ENCODE results near the gene HOXA3. TPM values are rescaled to one million over a fixed set of nuclear protein-coding genes. Genes with fewer than 3 reads are reported as not detected.

Gene HOXA3
- polyA plus RNA-seq, 1 donor: 14.3 TPM

- DNase-seq (ENCODE audit: low read depth): no peak
These were observed 48.7 kb downstream of the HOXA3 start for GRCh38 chr7:27103489-27104226.

GRCh38 chr7:27102581-27103442, 49.6 kb downstream of the HOXA3 start, which contains the start of gene HOXA2:
TSS of gene HOXA2 (minus strand) at chr7:27102683. CDS start at chr7:27102500, 183 bp downstream.
- DNase-seq (ENCODE audit: low read depth): no peak

DNA sequence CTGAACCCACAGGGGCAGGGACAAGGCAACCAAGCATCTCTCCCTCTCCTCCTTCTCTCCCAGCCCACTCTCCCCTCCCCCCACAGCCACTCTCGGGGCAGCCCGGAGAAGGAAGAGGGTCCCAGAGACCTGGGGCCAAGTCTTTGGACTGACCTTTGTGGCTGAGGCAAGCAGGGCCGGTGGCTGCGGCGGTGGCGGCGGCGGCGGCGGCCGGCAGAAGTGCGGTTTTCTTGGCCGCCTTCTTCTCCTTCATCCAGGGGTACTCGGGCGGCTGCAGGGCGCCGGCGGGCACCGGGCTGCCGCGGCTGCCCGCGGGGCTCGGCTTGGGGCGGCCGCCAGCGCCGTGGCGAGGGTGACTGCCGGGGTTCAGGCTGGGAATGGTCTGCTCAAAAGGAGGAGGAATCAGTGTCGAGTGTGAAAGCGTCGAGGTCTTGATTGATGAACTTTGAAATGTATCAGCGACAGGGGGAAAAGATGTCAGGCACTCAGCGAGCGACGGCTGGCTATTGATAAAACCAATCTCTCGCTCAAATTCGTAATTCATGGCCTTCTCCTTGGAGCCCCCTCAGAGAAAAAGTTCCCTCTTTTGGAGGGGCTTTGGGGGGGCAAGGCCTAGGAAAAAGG, 50.3 kb downstream of the HOXA3 start:
- no peak for DNase-seq (ENCODE audit: low read depth)

DNA sequence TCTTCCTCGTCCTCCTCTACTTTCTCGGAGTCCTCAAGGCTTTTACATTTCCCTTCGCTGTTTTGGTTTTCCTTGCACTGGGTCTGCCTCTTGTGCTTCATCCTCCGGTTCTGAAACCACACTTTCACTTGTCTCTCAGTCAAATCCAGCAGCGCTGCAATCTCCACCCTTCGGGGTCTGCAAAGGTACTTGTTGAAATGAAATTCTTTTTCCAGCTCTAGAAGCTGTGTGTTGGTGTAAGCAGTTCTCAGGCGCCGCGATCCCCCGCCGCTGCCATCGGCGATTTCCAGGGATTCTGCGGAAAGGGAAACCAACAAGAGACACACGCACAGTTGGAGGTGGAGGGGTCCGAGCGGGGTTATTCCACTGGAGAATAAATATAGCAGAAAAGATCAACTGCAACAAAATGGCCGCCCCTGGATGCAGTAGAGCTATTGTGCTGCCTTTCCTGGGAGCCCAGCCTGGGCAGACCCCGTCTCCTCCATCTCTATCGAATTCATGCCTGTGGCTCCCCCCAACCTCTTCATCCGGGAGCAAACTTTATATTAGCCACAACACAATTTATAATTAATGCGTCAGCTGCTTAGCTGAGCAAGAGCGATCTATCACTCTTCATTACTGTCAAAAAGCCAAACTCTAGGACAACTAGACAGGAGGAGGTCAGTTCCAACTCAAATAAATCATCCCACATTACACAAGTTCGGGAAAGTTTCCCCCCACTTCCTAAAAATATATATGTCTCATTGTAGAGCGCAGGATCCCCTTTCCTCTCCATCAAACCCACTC, 51.0 kb downstream of the HOXA3 start:
- no peak for DNase-seq (ENCODE audit: low read depth)

- no peak for DNase-seq (ENCODE audit: low read depth)
These were observed 51.7 kb downstream of the HOXA3 start for GRCh38 chr7:27100694-27101170.

- no peak for DNase-seq (ENCODE audit: low read depth)
These were observed 52.7 kb downstream of the HOXA3 start for GRCh38 chr7:27099453-27100370.

DNA sequence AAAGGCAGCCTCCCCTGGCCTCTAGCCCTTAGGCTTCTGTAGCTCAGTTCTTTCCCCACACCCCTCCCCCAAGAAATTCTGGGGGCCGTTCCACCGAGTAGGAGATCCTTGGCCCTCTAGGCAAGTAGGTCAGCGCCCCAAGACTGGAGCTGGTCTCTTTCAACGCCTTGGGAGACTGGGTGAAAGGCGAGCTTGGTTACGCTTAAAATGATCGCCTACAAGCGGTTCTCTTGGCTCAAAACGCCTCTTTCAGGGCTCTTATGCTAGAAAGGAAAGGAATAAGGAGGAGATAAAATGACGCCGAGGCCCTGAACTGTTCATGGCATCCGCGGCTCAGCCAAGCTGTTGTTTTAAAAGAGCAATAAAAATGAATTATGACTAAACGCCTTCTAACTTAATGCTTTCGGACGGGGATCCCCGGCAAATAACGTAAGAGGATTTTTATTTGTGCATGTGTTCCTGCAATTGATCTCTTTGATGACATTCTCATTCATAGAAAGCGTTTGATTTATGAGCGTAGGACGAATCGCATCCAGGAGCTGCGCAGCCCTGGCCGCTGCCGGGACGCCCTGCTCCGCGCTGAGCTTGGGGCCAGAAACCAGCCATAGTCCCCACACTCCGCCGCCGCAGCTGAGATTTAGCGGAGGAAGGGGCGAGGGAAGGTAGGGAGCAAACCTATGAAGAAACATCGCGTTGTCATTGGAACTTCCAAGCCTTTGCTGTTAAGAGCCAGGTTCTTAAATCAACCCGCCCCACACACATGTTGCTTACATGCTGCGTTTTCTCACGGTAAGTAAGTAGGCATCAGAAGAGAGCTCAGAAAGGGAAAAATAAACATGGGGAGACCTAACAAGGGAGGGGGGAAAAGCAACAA, 53.6 kb downstream of the HOXA3 start:
- no peak for DNase-seq (ENCODE audit: low read depth)

- no peak for DNase-seq (ENCODE audit: low read depth)
These were observed 54.5 kb downstream of the HOXA3 start for GRCh38 chr7:27097686-27098577.

DNA sequence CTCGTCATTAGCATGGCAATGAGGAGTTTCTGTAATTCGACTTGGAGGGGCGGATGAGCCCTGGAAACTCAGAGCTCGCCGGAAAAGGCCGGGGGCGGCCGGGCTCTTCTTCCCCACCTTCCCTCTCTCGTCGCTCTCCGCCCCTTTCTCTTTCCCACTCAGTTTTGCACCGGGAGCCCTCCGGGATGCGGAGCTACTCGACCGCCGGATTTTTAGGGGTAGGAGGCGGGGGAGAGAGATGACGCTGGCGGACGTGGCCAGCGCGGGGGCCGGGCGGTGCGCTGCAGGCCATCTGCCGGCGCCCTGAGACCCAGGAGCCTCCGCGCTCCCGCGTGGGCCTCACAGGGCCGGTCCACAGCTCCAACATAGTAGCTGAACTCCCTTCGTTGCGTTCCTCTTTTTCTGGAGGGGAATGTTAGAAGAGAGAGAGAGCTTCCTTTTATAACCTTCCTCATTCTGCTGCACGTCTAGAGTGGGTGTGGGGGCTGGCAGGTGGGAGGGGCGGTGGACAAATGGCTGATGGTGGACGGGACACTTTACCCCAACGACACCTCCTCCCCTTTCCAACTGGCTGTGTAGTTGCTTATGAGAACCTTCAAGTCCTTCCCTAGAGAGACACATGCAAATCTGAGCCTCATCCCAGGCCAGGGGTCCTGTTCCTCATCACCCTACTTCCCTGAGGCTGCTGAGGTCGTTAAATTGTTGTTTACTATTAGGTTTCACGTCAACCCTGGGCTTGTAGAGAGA, 55.4 kb downstream of the HOXA3 start:
- no peak for DNase-seq (ENCODE audit: low read depth)

DNA sequence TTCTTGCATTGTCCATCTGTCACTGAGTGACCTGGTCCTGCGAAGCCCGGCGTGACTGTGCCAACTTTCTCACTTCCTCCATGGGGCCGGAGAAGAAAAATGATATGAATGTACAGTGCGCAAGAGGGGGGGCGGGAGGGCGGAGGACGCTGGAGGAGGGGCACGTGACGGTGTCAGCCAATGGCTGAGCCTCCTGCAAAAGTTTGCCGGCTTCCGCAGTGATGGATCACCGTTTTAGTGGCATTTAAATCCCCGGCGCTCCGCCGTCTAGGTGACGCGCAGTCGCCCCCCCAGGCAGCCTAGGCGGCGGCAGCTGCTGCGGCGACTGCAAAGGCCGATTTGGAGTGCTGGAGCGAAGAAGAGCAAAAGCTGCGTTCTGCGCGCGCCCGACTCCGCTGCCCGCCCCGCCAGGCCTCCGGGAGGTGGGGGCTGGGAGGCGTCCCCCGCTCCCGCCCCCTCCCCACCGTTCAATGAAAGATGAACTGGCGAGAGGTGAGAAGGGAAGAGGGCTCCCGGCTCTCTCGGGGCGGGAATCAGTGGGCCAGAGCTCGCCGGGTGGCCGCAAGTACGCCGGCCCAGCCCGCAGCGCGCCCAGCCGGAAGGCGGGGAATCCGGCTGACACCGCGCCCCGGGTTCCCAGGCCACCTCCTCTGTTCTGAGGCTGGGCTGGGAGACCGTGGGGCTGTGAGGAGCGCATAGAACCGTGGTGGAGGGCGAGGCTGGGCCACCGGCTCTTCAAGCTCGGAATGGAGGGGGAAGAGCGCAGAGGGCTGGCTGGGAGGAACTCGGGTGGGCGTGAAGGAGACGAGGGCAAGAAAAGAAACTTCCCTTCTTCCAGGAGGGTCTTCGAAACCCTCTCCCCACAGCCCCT, 56.3 kb downstream of the HOXA3 start, which contains the start of gene HOXA1:
Gene HOXA1 (minus strand): TSS at position 104 of the 871 bp plus-strand sequence. CDS start 88 bp downstream, at position 16.
- no peak for DNase-seq (ENCODE audit: low read depth)

DNA sequence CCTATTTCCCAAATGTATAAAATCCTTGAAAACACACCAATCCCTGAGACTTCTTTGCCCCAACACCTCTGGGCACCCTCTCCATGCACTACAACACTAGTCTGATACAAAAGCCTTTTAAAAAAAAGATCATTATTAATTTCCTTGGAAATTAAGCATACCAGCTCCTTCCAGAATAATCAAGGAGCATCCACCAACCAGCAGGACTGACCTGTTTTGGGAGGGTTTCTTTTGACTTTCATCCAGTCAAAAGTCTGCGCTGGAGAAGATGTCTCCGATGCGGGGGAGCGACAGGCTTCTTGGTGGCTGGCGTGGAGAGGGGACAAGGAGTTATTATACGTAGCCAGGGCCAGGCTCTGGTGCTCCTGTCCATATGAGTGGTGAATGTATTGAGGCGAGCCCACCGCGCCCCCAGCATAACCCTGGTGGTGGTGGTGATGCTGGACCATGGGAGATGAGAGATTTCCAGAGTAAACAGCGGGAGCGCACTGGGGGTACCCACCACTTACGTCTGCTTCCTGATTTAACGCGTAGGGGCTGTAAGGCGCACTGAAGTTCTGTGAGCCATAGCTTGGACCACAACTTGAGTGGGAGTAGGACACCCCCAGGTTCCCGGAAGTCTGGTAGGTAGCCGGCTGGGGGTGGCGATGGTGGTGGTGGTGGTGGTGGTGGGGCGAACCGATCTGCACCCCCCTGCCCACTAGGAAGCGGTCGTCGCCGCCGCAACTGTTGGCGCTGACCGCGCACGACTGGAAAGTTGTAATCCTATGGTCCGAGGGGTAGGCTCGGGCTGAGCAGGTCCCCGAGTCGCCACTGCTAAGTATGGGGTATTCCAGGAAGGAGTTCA, 57.1 kb downstream of the HOXA3 start:
- no peak for DNase-seq (ENCODE audit: low read depth)

GRCh38 chr7:27094304-27095049, 57.9 kb downstream of the HOXA3 start:
- no peak for DNase-seq (ENCODE audit: low read depth)

DNA sequence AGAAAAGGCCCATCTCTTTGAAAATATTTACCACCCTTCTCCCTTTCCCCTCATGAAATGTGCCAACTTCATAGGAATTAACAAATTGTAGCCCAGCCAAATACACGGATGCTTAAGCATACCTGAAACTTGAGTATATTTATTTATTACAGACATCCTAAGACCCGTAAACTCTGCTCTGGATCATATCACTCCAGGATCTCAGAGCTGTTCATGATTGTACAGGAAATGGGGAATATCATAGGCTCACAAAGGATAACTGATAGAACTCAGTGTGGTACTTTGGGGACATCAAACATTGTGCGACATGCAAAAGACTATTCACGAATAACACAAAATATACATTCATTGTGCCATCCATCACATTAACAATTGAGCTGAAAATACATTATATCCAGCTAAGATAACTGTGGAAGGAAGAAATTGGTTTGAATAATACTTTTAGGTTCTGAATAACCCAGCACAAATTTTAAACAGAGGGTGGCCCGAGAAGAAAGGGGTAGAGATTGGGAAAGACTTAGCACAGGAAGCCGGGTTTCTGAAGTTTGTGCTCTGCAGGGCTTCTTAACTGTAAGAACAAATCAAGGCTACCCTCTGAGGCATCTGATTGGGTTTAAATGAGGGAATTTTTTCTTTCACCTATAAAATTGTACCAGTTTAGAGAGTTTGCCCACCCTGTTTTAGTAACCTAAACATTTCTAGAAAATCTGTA, 59.0 kb downstream of the HOXA3 start:
- DNase-seq (ENCODE audit: low read depth): no peak

DNA sequence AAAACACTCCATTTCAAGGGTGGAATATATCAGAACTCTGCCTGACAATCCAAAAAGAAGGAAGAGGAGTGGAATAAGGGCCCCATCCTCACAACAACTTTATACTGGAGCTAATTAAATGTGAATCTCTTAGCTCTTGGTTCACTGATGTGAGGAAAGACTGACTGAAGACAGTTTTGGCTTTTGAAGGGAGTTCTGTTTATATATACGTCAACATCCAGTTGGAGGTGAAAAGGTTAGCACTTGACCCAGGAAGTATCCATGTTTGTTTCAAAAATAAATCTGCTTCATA, 59.6 kb downstream of the HOXA3 start:
- no peak for DNase-seq (ENCODE audit: low read depth)

All from forelimb muscle (tissue), 1 donor.